GM12873 (cell line): Measurements from ENCODE around the gene LRP1-AS.

Experiments
- CTCF ChIP-seq: IDR thresholded peaks from 2 replicates; pipeline ENCODE4 v1.5.1; 2012; ENCODE audit warnings: low read depth, mild to moderate bottlenecking, moderate library complexity, low read length, control low read depth; ENCODE audit not compliant: insufficient read depth; ENCODE audit errors: missing control alignments

LRP1-AS gene

GRCh38 chr12:57104292-57104910 is 43.0 kb downstream of the LRP1-AS start:
- no peak for TF ChIP-seq CTCF

- TF ChIP-seq CTCF = no peak
Measured at GRCh38 chr12:57103856-57104255, 43.6 kb downstream of the LRP1-AS start.

- TF ChIP-seq CTCF = no peak
Measured at GRCh38 chr12:57101892-57102695, 45.3 kb downstream of the LRP1-AS start.

GRCh38 chr12:57099766-57100165 is 47.7 kb downstream of the LRP1-AS start:
- TF ChIP-seq CTCF = no peak

GRCh38 chr12:57099047-57099714 is 48.2 kb downstream of the LRP1-AS start:
- no peak for TF ChIP-seq CTCF

- TF ChIP-seq CTCF = no peak
Measured at GRCh38 chr12:57098546-57098945, 48.9 kb downstream of the LRP1-AS start.

GRCh38 chr12:57097554-57097835 is 49.9 kb downstream of the LRP1-AS start:
- TF ChIP-seq CTCF = no peak
